ENCODE results near the gene CARM1.
"Not testable (repeated sequence)": the region's sequence is repeated elsewhere in the genome, so short reads cannot be mapped to it uniquely, and the experiment has no call there.

CARM1 gene

GRCh38 chr19:10928563-10929401, 57.4 kb downstream of the CARM1 start, which contains the start of the genes TIMM29 and YIPF2:
Gene TIMM29 (plus strand): TSS chr19:10928811. CDS start chr19:10928823, 12 bp downstream.
Gene YIPF2 (minus strand): TSS chr19:10928639. CDS start chr19:10928410, 229 bp downstream.
- H3K4me3 ChIP-seq (ENCODE audit: low read depth, low read length), result peak within 1 kb of the TSS; percentile 88
- H3K4me1 ChIP-seq, result no peaks in the 10 kb centered on the region
- peak; percentile 97 for DNase-seq
- no peaks in the 10 kb centered on the region for H3K27me3 ChIP-seq
- no peaks in the 10 kb centered on the region for H3K9me3 ChIP-seq
- TF ChIP-seq CTCF (IDR thresholded peaks at IDR 0.05; ENCODE audit: low read depth, low read length), result no peak
- H3K36me3 ChIP-seq, result peaks cover 22% of the 10 kb centered on the region

- TF ChIP-seq CTCF (IDR thresholded peaks at IDR 0.05; ENCODE audit: low read depth, low read length), result no peak
- DNase-seq, result no peak
- H3K9me3 ChIP-seq, result no peaks in the 10 kb centered on the region
- H3K4me1 ChIP-seq, result no peaks in the 10 kb centered on the region
- H3K36me3 ChIP-seq, result peaks cover 15% of the 10 kb centered on the region
- peak overlapping the region; percentile 88 for H3K4me3 ChIP-seq (ENCODE audit: low read depth, low read length)
- H3K27me3 ChIP-seq, result no peaks in the 10 kb centered on the region
Observed at GRCh38 chr19:10929402-10929794, 58.0 kb downstream of the CARM1 start.

GRCh38 chr19:10935371-10936059, 64.2 kb downstream of the CARM1 start:
- Histone ChIP-seq H3K4me3 (ENCODE audit: low read depth, low read length) (no peak overlapping the region), H3K9me3 (no peaks in the 10 kb centered on the region), H3K27me3 (no peaks in the 10 kb centered on the region), H3K36me3 (peaks cover 5% of the 10 kb centered on the region), H3K4me1 (no peaks in the 10 kb centered on the region)
- TF ChIP-seq CTCF (IDR thresholded peaks at IDR 0.05; ENCODE audit: low read depth, low read length), result no peak
- no peak for DNase-seq

- peak; percentile 80 for DNase-seq
- Histone ChIP-seq H3K27me3 (no peaks in the 10 kb centered on the region), H3K4me1 (no peaks in the 10 kb centered on the region), H3K36me3 (no peaks in the 10 kb centered on the region; the same call in 1 of the 2 replicates), H3K9me3 (no peaks in the 10 kb centered on the region), H3K4me3 (ENCODE audit: low read depth, low read length) (peak overlapping the region; percentile 42)
- peak; percentile 77 for TF ChIP-seq CTCF (IDR thresholded peaks at IDR 0.05; ENCODE audit: low read depth, low read length)
Observed at GRCh38 chr19:10936661-10937084, 65.3 kb downstream of the CARM1 start.

- H3K36me3 ChIP-seq, H3K4me1 ChIP-seq, H3K27me3 ChIP-seq, H3K9me3 ChIP-seq, DNase-seq: not testable (repeated sequence)
- H3K4me3 ChIP-seq (ENCODE audit: low read depth, low read length), result peak overlapping the region; percentile 45
Observed at GRCh38 chr19:10941649-10942048, 70.3 kb downstream of the CARM1 start.

GRCh38 chr19:10943412-10943811, 72.1 kb downstream of the CARM1 start:
- not testable (repeated sequence) for DNase-seq; H3K27me3 ChIP-seq; H3K36me3 ChIP-seq; H3K4me3 ChIP-seq (ENCODE audit: low read depth, low read length); H3K9me3 ChIP-seq; H3K4me1 ChIP-seq

GRCh38 chr19:10945264-10945663, 73.9 kb downstream of the CARM1 start:
- TF ChIP-seq CTCF (IDR thresholded peaks at IDR 0.05; ENCODE audit: low read depth, low read length), result no peak
- Histone ChIP-seq H3K4me1 (peaks cover 5% of the 10 kb centered on the region), H3K36me3 (no peaks in the 10 kb centered on the region)

More at GRCh38 chr19:10945264-10945663, 73.9 kb downstream of the CARM1 start:
- DNase-seq, result no peak
- Histone ChIP-seq H3K9me3 (no peaks in the 10 kb centered on the region), H3K4me3 (ENCODE audit: low read depth, low read length) (no peak overlapping the region), H3K27me3 (no peaks in the 10 kb centered on the region)

Data from BE2C (cell line).